HK-2 (cell line): ENCODE measurements around the gene GTF3C2.
"Not testable (repeated sequence)": the region's sequence is repeated elsewhere in the genome, so short reads cannot be mapped to it uniquely, and the experiment has no call there.

Source experiments
- DNase-seq: peaks from one replicate; pipeline ENCODE4 v3.0.0-alpha.2; 2018; ENCODE audit not compliant: unreplicated experiment

Gene GTF3C2

DNA sequence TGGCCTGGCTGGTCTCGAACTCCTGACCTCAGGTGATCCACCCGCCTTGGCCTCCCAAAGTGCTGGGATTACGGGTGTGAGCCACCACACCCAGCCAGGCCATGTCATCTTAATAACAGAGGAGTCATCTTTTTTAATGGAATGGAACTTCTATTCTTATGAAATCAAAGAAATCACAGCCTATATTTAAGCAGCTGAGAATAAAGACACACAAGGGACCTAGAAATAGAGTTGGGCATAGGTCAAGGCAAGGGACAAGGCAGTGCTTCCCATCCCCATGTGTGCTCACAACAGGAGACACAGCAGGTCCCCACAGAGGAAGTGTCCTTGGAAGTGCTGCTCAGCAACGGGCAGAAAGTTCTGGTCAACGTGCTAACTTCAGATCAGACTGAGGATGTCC, 17.0 kb upstream of the GTF3C2 start:
- no peak for DNase-seq

DNA sequence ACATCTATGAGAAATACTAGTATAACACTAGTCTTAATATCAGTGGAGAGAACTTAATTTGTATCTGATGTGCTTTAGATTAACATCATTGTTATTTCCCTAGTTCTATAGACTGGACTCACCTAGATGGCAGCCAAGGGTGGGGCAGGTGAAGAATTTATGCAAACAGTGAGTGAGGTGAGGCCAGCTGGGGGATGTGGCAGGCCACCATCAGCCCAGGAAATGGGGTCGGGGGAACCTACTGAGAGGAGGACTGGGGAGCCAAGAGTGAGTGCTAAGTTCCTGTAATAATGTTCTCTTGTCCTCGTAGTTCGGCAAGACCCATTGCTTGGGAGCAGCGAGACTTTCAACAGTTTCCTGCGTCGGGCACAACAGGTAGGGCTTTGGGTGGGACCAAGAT, 16.4 kb upstream of the GTF3C2 start:
- DNase-seq: no peak

DNA sequence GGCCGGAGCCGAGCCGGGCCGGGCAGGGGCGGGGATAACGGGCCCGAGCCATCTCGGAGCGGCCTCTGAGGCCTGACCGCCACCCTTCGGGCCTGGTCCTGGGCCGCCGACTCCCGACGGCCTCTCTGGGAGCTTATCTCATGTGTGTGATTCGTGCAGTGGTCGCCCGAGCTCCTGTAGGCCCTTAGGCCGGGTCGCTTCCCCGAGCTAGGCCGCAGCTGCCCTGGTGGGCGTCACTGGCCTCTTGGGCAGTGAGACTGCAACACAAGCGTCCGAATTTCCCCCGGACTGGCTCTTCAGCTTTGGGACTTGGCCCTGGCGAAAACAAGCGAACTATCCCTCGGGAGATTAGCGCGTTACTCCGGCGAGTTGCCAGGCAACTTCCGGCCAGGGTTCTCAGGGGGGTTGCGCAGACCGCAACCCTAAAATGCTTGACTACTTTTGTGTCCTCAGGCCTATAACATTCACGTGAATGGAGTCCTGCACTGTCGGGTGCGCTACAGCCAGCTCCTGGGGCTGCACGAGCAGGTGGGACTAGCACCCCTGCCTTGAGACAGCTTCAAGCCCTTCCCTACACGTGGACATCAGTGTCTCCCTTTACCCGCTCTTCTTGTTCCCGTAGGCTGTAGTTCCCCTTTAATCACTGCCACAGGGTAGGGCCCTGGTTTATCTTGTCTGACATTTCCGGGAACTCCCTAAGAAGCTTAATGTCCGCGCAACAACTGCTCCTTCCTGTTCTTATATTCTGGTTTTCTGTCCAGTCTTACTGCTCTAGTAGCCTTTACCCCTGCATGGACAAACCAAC, 14.5 kb upstream of the GTF3C2 start:
- peak; percentile 47 for DNase-seq

DNA sequence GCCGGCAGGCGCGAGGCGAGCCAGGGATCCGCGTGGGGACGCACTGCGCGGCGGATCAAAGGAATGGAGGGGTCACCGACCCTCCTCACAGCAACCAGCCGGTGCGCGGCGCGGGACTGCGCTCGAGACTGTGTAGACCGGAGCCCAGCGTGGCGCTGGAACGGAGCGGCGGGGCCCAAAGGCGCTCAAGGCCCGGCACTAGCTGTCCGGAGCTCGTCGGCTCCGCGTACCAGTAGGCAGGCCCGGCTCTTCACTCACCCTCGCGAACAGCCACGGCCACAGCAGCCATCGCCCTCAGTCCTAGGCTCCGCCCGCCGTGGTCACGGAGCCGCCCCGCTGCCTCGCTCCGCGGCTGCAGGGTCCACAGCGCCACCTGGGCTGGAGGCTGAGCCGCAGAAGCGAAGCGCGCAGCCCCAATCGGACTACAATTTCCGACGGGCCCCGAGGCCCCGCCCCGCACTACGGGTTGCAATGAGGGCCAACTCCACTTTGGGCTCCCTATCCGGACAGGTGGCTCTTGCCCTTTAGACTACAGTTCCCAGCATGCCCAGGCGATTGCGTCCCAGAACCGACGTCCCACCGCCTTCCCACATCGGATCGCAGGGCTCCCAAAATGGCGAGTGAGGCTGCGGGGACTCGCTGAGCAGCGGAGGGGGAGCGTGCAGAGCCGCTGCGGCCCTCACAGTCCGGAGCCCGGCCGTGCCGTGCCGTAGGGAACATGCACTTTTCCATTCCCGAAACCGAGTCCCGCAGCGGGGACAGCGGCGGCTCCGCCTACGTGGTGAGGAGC, 13.7 kb upstream of the GTF3C2 start, which contains the start of the genes EIF2B4 and SNX17:
EIF2B4 (minus strand) TSS at position 313 of the 790 bp plus-strand sequence; CDS start at position 289, 24 bp downstream.
SNX17 (plus strand) TSS at position 591 of the 790 bp plus-strand sequence; CDS start at position 719, 128 bp downstream.
- DNase-seq: peak; percentile 100

DNA sequence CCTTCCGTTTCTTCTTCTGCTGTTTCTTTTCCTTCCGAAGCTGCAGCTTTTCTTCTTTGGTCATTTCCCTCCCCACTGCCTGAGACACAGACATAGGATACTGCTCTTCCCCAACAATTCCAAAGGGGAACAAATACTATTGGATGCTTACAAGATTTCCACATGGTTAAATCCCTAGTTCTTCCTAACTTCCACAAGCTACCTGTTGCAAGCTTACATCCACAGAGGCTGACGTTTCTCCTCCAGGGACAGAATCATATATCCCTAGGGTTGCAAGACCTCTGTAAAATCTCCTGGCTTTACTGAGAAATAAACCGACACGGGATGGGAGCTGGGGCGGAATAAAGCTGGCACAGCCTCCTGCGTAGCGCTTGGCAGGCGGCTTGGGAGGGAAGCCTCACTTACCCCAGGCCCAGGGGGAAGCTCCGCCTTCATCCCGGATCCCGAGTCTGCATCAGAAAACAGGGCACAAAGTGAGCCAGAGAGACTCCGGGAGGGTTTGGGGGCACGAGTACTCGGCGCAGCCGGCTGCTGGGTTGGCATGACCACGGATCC, 13.0 kb upstream of the GTF3C2 start:
- peak; percentile 66 for DNase-seq

DNA sequence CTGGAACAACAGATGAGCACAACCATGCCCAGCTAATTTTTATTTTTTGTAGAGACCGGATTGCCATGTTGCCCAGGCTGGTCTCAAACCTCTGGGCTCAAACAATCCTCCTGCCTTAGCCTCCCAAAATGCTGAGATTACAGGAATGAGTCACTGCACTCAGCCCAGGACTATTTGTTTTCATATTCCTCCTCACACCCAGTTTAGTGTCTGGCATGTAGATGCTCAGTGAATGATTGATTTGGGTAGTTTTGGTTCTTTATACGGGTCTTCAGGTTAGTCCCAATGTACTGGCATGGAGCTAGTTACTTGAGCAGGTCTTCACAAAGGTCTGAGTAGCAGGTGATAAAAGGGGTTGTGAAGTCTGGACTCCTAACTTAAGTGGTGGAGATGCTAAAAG, 7.4 kb upstream of the GTF3C2 start:
- DNase-seq: no peak

DNA sequence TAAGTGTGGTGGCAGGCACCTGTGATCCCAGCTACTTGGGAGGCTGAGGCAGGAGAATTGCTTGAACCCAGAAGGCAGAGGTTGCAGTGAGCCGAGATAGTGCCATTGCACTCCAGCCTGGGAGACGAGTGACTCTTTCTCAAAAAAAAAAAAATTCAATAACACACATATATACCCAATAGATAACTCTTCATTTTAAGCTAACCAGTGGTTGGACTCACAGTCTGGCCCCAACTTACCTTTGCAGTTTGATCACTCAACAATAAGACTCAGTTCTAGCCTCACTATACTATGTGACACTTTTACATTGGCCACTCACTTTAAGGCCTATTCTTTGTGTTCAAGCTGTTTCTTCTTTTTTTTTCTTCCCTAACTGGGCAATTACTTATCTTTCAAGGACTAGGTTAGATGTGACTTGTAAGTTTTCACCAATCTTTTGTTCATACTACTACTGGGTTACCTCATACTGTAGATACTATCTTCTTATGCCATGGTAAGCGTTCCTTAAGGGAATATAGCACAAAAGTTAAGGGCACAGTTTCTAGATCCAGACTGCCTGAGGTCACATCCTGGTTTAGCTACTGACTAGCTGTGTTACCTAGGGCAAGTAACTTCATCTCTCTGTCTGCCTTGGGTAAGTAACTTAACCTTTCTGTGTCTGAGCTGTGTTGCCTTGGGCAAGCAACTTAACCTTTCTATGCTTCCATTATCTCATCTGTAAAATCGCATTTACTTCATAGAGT, 6.3 kb upstream of the GTF3C2 start:
- no peak for DNase-seq

DNA sequence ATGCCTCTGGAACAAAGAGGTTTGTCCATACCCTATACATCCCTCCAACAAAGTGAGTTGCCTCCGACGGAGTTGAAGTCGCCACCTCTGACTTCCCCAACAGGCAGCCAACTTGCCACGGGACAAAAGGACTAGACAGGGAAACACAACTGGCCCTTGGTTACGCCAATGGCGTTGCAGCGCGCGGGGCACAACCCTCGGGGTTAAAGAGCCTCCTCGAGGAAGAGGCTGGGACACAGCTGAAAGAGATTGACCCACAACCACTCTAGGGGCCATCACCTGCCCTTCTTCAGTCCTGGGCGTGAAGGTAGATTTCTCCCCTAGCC, 545 bp downstream of the GTF3C2 start:
- peak; percentile 80 for DNase-seq

DNA sequence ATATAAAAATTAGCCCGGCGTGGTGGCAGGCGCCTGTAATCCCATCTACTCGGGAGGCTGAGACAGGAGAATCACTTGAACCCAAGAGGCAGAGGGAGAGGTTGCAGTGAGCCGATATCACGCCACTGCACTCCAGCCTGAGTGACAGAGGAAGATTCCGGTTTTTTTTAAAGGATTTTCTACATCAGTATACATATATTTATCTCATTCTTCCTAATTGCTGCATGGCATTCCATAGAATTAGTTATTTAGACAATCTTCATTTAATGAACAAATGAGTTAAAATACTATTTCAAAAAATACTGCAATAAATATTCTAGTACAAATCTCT, 2.0 kb downstream of the GTF3C2 start:
- DNase-seq: no peak

DNA sequence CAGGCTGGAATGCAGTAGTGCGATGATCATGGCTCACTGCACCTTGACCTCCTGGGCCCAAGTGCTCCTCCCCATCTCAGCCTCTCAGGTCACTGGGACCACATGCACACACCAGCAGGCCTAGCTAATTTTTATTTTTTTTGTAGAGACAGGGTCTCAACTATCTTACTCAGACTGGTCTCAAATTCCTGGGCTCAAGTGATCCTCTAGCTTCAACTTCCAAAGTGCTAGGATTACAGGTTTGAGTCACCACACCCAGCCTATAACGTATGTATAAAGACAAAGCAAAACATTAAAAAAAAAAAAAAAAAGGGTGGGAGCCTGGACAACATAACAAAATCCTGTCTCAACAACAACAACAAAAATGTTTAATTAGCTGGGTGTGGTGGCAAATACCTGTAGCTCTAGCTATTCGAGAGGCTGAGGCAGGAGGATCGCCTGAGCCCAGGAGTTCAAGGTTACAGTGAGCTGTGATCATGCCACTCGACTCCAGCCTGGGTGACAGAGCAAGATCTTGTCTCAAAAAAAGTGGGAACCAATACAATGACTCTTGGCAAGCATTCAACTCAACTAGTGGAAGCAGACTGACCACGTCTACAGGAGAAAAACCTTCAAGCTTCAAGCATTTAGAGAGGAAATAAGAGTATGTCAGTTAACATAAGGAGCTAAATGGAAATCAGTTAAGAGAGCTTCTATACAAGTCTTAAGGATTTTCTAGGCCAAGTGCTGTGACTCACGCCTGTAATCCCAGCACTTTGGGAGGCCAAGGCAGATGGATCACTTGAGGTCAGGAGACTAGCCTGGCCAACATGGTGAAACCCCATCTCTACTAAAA, 2.6 kb downstream of the GTF3C2 start:
- DNase-seq: no peak

DNA sequence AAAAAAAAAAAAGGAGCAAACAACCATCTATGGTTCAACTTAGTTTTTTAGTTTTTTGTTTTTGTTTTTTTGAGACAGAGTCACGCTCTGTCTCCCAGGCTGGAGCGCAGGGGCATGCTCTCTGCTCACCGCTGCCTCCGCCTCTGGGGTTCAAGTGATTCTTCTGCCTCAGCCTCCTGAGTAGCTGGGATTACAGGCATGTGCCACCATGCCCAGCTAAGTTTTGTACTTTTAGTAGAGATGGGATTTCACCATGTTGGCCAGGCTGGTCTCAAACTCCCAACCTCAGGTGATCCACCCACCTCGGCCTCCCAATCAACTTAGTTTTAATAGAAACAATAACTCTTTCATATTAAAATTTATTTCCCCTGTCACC, 3.2 kb downstream of the GTF3C2 start:
- not testable (repeated sequence) for DNase-seq

DNA sequence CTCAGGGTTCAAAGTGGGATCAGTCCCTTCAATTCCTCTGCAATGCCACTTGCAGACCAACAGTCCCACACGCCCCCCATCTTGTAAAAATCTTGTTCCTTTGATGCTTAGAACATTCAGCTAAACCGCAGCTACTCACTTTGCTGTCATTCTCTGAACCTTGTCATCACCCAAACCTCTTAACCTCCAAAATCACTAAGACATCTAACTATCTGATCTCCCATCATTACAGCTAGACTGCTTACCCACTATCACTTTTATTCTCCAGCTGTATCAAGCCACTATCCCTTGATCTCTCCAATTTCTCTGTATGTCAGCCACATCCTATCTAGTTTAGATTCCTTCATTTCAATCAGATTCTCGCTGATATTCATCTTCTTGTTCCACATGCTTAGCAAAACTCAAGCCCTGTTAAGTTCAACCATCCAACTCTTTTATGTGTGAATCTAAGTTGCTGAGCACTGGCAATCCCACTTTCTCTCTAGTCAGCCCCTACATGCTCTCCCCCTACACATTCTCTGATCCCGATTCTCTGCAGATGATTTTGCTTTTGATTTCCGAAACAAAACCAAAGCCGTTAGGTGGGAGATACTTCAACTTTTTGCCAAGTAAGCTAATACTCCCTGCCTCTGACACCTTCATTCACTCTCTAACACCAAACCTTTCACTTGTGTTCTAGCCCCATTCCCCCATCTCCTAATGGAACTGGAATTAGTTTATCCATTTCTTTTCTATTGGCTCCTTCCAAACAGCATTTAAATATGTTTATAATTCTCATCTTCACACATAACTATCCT, 4.6 kb downstream of the GTF3C2 start:
- DNase-seq: no peak

DNA sequence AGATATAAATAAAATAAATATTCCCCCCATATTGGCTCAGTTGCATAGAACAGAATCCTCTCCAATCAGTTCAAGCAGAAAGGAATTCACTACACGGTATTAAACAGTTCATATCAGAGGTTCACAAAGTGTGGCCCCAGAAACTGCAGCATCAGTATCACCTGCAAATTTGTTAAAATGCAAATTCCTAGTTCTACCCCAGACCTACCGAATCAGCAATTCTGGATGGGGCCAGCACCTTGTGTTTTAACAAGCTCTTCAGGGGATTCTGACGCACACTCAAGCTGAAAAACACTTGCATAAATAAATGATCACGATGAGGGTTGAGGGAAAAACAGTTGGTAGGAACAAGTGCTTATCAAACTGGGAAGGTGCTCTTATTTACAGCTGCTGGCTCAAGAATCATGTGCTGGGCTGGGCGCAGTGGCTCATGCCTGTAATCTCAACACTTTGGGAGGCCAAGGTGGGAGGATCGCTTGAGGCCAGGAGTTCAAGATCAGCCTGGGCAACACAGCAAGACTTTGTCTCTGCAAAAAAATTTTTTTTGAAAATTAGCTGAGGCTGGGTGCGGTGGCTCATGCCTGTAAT, 6.4 kb downstream of the GTF3C2 start:
- no peak for DNase-seq

DNA sequence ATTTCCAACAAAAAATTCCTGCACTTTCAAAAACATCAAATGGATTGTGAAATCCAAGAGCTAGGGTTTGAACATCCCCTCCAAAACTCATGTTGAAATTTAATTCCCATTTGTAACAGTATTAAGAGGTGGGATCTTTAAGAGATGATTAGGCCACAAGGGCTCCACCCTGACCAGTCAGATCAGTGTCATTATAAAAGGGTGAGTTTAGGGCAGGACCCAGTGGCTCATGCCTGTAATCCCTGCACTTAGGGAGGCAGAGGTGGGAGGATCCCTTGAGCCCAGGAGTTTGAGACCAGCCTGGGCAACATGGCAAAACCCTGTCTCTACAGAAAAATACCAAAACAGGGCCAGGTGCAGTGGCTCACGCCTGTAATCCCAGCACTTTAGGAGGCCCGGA, 8.9 kb downstream of the GTF3C2 start:
- no peak for DNase-seq

DNA sequence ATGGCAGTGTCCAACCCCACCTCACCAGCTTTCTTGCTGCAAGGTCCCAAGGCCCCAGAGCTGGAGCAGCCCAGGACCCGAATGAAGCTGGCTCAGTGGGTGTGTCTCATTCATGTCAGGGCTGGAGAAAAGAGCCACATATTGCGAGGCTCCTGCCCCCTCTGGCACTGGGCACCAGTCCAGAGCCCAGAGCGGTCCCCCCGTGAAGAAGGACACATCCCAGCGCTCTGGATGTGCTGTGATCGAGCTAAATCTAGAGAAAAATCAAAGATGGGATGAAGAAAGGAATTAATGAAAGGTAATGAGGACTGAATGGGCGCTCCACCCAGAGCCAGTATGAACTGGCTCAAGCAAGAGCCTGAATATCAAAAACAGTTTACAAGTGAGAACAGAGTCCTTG, 20.4 kb downstream of the GTF3C2 start:
- DNase-seq: no peak

DNA sequence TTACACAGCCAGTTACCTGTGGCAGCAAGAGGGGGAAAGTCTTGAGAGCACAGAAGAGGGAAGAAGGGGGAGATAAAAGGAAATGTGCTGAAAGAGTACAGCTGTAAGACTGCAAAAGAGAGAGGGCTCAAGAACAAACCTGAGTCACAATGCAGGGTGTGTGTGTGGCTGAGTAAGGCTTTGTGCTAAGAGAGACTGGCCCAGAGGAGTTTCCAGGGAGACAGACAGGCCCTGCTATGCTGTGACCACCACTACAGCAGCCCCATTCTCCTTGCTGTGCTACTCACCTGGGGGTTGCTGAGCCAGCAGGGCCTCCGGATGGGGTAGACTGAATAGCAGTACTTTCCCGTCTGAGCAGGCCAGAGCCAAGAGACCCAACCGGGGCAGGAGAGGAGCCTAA, 21.3 kb downstream of the GTF3C2 start:
- no peak for DNase-seq

DNA sequence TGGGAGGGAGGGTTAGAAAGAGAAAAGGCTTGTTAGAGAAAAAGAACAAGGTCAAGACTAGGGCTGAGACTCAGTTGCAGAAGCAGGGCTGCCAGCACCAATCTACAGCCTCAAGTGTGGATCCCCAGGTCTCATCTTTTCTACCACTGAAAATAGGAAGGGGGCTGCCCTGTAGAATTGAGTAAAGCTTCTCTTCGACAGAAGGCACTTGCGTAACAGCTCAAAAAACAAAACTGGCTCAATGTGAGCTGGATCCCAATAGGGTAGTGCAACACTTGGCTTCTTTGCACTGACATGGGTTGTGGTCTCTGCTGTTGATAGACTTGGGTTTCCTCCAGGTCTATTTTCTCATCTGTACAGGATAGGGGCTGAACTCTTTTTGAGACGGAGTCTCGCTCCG, 31.8 kb downstream of the GTF3C2 start:
- no peak for DNase-seq

DNA sequence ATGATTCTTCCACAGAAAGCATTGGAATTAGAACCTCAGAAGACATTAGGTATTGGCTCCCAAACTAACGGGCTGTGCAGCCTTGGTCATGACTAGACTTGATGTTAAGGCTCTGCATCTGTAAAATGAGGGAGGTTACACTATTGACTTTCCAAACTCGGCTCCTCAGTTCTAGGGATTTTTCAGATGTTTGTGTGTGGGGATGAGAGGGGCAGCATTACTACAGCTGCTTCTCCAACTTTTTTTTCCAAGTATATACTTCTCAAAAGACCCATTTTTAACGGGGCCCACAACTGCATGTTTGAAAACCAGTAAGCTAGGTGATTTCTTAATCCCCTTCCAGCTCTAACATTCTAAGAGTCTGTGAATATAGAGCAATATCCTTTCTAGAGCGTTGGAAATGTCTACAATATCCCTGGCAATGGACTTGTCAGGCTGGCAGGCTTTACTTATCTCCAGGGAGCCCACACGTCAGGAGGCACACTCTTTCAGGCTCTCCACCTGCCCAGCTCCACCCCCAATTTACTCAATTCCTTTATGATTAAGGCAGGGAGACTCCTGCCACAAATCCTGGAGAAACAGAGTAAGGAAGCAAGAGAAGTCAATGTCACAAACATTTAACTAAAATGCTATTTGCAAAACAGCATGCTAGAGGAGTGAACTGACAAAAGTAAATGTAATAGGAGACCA, 32.8 kb downstream of the GTF3C2 start:
- no peak for DNase-seq

DNA sequence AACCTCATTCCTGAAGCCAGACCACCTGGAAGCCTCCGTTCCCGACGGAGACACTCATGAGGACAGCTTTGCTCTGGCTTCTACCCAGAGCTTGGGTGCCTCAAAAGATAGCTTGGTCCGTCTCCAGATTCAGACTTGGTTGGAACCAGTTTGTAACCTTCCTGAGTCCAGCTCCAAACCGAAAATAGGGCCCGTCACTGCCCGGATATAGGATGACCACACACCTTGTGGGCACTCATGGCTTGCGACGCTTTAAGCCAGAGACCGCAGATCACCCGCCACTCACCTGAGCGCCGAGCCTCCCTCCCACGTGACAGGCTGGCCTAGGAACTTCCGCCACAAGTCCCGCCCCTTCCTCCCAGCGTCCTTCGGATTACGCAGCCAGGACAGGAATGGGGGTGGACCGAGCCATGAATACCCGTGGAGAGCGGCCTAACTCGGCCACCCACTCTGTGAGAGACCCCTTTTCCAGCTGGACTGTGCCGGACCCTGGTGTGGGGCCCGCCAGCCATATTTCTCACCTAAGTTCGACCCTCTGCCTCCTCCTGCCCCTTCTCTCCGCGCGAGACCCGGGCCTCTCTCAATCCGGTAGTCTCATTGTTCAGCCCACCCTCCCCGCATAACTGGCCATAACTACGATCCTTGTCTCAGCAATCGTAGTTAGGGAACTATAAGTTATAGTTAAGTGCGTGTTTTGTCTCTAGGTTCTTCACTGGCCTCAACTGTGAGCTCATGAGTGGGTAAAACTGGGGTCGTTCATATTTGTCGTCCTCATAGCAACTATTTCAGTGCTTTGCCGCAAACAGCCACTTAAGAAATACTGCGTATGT, 33.6 kb downstream of the GTF3C2 start, which contains the start of gene MPV17:
MPV17 (minus strand) TSS at position 332 of the 830 bp plus-strand sequence. CDS start 580 bp downstream, outside the sequence.
- DNase-seq: peak; percentile 93
